Measurements from ENCODE around the gene COQ2. TPM values are rescaled to one million over a fixed set of nuclear protein-coding genes. Genes with fewer than 3 reads are reported as not detected.
"Not testable (repeated sequence)": the region's sequence is repeated elsewhere in the genome, so short reads cannot be mapped to it uniquely, and the experiment has no call there.

Gene COQ2
- polyA plus RNA-seq, 4 donors, result 14.8 to 17.0 (median 16.4) TPM

DNA sequence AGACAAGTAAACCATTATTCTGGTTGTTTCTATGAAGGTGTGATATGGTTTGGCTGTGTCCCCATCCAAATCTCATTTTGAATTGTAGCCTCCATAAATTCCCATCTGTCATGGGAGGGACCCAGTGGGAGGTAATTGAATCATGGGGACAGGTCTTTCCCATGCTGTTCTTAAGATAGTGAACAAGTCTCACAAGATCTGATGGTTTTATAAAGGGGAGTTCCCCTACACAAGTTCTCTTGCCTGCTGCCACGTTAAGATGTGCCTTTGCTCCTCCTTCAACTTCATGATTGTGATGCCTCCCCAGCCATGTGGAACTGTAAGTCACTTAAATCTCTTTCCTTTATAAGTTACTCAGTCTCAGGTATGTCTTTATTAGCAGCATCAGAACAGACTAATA lies 3.8 kb upstream of the COQ2 start:
- not testable (repeated sequence) for DNase-seq (ENCODE audit: low read depth in 4 of 4, low spot score in 3 of 4)

DNA sequence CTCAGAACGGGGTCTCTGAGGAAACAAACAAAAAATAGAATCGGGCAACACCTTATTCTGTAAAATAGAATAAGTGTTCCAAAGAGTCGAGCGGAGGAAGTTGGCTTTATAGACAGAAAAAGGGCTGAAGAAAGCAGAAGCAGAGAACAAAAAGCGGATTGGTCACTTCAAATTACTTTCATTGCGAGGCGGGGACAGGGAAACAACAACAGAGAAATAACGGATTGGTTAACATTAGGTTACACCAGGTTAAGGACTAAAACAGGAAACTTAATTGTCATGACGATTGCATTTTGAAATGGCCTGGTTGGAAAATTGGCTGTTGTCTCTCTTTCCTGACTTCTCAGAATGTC lies 433 bp upstream of the COQ2 start:
- peak in 2 of 4 donors; percentile 20 to 31 for DNase-seq (ENCODE audit: low read depth in 4 of 4, low spot score in 3 of 4)

- DNase-seq (ENCODE audit: low read depth in 4 of 4, low spot score in 3 of 4), result no peak
Observed at GRCh38 chr4:83283181-83283580, 1.4 kb downstream of the COQ2 start.

GRCh38 chr4:83282049-83282535 lies 2.5 kb downstream of the COQ2 start:
- DNase-seq (ENCODE audit: low read depth in 4 of 4, low spot score in 3 of 4), result peak in 2 of 4 donors; percentile 35 to 48

- DNase-seq (ENCODE audit: low read depth in 4 of 4, low spot score in 3 of 4), result no peak
Observed at GRCh38 chr4:83281307-83281706, 3.3 kb downstream of the COQ2 start.

DNA sequence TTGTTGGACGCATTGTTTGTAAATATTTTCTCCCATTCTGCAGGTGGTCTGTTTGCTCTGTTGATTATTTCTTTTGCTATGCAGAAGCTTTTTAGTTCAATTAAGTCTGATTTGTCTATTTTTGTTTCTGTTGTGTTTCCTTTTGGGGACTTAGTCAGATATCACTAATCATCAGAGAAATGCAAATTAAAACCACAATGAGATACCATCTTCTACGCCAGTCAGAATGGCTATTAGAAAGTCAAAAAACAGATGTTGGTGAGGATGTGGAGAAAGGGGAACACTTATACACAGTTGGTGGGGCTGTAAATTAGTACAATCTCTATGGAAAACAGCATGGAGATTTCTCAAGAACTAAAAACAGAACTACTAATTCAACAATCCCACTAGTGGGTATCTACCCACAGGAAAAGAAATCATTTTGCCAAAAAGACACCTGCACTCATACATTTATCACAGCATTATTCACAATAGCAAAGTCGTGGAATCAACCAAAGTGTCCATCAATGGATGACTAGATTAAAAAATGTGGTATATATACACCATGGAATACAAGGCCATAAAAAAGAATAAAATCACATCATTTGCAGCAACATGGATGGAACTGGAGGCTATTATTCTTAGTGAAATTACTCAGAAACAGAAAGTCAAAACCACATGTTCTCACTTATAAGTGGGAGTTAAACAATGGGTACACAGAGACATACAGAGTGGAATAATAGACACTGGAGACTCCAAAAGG lies 8.1 kb downstream of the COQ2 start:
- no peak for DNase-seq (ENCODE audit: low read depth in 4 of 4, low spot score in 3 of 4)

DNA sequence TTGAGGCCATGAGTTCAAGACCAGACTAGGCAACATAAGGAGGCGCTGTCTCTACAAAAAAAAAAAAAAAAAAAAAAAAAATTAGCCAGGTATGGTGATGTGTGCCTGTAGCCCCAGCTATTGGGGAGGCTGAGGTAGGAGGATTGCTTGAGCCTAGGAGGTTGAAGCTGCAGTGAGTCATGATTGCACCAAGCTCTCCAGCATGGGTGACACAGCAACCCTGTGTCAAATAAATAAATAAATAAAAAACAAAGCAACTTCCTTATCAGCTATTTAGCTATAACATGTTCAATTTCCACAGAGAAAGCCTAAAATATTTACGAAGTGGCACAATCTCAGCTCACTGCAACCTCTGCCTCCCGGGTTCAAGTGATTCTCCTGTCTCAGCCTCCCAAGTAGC lies 10.7 kb downstream of the COQ2 start:
- DNase-seq (ENCODE audit: low read depth in 4 of 4, low spot score in 3 of 4), result not testable (repeated sequence)

- DNase-seq (ENCODE audit: low read depth in 4 of 4, low spot score in 3 of 4), result no peak
Observed at GRCh38 chr4:83272900-83273299, 11.7 kb downstream of the COQ2 start.

GRCh38 chr4:83269256-83269655 lies 15.3 kb downstream of the COQ2 start:
- no peak for DNase-seq (ENCODE audit: low read depth in 4 of 4, low spot score in 3 of 4)

- no peak for DNase-seq (ENCODE audit: low read depth in 4 of 4, low spot score in 3 of 4)
Observed at GRCh38 chr4:83268491-83268890, 16.1 kb downstream of the COQ2 start.

DNA sequence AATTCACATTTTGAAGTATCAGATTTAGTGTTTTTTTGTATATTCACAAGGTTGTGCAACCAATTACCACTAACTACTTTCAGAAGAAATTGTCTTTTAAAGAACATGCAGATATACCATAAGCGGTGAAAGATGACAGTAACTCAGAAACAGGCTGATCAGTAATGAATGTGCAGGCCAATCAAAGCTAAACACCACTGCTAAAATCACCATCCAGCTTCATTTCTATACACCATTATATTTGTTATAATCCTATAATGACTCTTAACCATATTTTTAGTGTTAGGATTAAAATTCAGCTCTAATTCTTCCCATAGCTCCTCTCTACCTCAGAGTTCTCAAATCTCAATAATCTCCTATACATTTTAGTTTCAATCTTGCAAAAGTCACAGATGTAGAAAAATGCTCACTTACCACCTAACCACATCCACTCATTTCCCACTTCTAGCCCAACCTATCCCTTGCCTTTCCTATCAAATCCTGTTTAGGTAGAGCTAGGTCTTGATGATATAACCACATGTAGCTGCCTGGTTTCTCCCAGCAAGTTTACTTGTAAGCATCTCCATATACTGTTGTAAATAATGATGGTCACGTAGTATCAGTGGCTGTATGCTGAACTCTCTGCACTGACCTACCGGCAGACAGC lies 16.6 kb downstream of the COQ2 start:
- no peak for DNase-seq (ENCODE audit: low read depth in 4 of 4, low spot score in 3 of 4)

GRCh38 chr4:83267121-83267829 lies 17.3 kb downstream of the COQ2 start:
- no peak for DNase-seq (ENCODE audit: low read depth in 4 of 4, low spot score in 3 of 4)

GRCh38 chr4:83266689-83267088 lies 17.9 kb downstream of the COQ2 start:
- DNase-seq (ENCODE audit: low read depth in 4 of 4, low spot score in 3 of 4), result no peak

- DNase-seq (ENCODE audit: low read depth in 4 of 4, low spot score in 3 of 4), result no peak
Observed at GRCh38 chr4:83263106-83263505, 21.5 kb downstream of the COQ2 start.

DNA sequence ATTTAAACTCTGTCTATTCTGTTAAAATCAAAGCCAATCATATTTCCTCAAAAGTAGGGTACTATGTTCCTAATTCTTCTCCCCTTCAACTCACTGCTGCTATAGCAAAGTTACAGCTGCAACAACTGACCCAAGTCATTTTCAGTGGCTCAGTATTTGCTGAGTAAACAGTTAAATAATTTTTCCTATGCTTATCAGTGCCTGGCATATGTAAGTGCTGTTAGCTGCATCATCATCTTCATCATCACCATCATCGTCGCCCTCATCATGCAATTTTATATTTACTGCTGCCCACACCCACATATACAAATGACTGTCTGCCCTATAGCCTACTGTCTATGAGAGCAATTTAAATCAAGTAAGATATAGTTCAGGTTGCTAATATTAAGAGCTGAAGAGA lies 21.9 kb downstream of the COQ2 start:
- DNase-seq (ENCODE audit: low read depth in 4 of 4, low spot score in 3 of 4), result no peak

DNA sequence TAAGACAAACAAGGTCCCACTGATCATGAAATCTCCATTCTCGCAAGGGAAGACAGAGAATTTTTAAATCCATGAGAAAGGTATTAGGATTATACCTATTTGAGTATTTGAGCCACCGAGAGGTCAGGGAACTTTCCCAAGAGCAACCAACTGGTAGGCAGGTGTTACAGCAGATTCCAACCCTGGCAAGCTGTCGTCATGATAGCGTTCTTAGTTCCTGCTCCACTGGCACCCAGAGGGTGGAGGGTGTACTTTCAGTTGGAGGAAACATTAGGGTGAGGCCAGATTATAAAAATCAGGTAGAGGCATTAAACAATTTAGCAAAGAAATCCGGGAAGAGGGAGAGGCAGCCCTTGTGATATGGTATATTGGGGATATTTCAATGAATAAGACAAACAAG lies 23.3 kb downstream of the COQ2 start:
- no peak for DNase-seq (ENCODE audit: low read depth in 4 of 4, low spot score in 3 of 4)

GRCh38 chr4:83259586-83259985 lies 25.0 kb downstream of the COQ2 start:
- DNase-seq (ENCODE audit: low read depth in 4 of 4, low spot score in 3 of 4), result no peak

- no peak for DNase-seq (ENCODE audit: low read depth in 4 of 4, low spot score in 3 of 4)
Observed at GRCh38 chr4:83258461-83258860, 26.1 kb downstream of the COQ2 start.

GRCh38 chr4:83257811-83258210 lies 26.8 kb downstream of the COQ2 start:
- no peak for DNase-seq (ENCODE audit: low read depth in 4 of 4, low spot score in 3 of 4)

DNA sequence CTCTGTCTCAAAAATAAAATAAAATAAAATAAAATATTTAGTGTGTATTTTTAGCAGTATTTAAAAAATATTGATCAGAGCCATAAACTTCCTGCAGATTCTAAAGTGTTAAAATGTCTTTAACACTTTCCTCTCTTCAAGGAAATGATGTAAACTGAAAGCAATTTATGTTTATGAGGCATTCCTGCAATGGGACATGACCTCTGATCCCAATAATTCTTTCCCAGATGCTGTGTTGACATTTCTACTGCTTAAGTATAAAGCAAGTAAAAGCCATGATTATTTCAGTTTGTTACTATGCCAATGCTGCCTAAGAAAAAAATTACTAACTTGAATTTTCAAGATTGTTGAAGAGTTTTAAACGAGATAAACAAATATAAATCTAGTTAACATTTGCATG lies 29.0 kb downstream of the COQ2 start:
- peak in 2 of 4 donors; percentile 29 to 54 for DNase-seq (ENCODE audit: low read depth in 4 of 4, low spot score in 3 of 4)

DNA sequence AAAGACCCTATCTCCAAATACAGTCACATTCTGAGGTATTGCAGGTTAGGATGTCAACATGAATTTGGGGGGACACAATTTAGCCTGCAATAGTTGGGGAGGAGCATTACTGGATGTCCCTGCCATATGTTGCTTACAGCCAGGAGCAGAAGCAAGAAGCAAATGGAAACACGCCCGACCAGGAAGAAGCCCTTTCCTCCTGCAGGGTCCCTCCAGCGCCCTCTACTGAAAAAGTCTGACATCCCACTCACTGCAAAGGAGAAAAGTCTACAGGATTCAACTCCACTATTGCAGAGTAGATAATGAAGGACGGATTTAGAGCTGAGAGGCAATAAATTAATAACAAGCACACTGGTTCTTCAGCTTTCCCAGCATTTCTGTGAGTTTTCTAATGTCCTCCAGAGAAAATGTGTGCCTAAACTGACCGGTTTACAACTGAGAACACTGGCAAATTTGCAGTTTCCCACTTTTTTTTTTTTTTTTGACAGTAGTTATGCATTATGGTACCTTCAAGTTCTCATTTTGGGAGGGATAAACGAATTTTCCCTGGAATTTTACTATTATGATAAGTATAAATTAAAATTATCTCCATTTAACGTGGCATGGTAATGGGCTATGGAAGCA lies 31.7 kb downstream of the COQ2 start:
- peak in 2 of 4 donors; percentile 20 to 31 for DNase-seq (ENCODE audit: low read depth in 4 of 4, low spot score in 3 of 4)

Measured in right renal pelvis (tissue), 4 donors.